ENCODE results near the gene EVPL.
A peak's percentile ranks its signal among the peaks of the same experiment; 100 is the strongest.
"Not testable (repeated sequence)": the region's sequence is repeated elsewhere in the genome, so short reads cannot be mapped to it uniquely, and the experiment has no call there.

The EVPL gene

GRCh38 chr17:76027159-76027839 is at the start of gene EVPL:
TSS of gene EVPL (minus strand) at chr17:76027306. CDS start at chr17:76027198, 108 bp downstream.
- no peak for DNase-seq (ENCODE audit: low read depth)

- DNase-seq (ENCODE audit: low read depth): no peak
These were observed 49.1 kb upstream of the EVPL start for GRCh38 chr17:76076146-76076764.

DNA sequence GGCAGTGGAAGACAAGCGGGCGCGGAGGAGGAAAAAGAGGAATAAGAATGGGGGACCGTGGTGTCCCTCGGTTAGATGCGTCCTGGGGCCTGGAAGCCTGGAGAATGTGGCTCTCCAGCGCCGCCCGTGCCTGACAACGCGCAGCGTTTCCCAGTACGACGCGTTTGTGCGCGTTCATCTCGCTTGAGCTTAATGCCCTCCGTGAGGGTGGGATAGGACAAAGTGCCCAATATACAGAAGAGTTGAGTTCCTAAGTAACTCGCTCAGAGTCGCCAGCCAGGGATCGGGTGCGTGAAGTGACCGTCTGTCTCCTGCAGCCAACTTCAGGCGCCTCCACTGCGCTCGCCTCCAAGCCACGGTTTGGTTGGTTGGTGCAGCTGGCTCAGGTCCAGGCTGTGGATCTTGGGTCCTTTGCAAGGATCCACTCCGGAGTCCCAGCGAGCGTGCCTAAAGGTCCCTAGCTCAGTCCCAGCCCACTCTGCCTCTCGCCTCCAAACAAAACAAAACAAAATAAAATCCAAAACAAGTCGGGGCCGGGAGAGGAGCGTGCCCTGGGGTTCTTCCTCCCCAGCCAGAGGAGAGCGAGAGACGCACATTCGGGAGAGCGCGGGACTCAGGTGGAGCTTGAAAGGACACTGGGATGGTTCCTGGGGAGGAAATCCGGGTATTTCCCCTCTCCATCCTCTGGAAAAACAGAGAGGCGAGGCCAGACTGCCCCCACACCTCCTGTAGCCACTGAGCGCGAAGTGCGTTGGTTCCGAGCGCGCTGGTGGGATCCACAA is 48.4 kb upstream of the EVPL start:
- DNase-seq (ENCODE audit: low read depth): no peak

DNA sequence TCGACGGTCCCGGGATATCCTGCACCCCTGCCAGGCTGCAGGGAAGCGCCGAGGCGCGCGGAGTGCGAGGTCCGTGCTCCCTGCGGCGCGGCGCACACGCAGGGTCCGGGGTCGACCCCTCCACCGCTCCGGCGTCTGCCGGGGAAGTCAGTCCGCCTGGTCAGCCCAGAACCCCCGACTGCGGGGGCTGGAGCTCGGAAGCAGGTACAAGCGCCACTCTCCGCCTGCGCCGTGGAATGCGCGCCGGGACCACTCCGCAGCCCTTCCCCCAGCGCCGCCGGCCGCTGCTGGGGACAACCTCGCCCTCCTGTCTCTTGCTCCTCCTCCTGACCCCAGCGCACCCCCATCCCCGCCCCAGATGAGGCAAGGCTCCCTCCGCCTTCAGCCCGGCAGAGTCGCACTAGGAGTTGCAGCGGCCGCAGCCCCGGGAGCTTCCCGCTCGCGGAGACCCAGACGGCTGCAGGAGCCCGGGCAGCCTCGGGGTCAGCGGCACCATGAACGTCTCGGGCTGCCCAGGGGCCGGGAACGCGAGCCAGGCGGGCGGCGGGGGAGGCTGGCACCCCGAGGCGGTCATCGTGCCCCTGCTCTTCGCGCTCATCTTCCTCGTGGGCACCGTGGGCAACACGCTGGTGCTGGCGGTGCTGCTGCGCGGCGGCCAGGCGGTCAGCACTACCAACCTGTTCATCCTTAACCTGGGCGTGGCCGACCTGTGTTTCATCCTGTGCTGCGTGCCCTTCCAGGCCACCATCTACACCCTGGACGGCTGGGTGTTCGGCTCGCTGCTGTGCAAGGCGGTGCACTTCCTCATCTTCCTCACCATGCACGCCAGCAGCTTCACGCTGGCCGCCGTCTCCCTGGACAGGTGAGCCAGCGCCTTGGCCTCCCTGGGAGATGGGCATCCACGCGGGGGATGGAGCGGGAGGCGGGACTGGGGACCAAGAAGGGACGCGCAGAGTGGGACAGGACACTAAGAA is 47.6 kb upstream of the EVPL start, which contains the start of gene GALR2:
GALR2 (plus strand) TSS at position 392 of the 974 bp plus-strand sequence; CDS start at position 495, 103 bp downstream.
- DNase-seq (ENCODE audit: low read depth): no peak

DNA sequence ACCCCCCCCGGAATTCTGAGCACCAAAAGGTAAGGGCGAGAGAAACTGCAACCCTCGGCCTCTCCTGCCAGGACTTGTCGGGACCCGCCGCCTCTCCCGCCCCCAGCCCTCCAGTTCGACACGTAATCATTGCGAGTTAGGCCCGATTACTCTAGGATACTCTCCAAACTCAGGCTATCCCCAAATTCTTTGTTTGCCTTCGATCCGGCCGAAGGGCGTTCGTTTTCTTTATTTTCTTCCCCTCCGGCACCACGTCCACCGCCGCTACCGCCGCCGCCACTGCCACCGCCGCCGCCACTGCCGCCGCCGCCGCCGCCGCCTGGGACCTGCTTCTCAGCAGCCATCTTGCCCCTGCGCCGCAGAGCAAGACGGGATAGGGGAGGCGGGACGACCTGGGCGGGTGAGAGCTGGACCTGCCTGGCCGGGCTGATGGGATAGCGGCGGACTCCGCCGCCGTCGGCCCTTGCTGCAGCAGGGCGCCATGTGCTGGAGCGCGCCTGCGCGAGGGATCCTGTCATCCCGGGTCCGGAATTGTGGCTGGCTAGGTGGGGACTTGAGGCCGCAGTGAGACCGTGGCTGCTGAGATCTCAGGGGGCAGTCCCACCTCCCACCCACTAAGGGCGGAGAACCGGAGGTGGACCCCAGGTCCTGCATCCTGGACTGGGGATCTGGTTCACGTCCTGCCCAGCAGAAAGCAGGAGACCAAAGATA is 45.2 kb upstream of the EVPL start, which contains the start of gene SRP68:
SRP68 (minus strand) TSS at position 370 of the 711 bp plus-strand sequence; CDS start at position 344, 26 bp downstream.
- peak; percentile 79 for DNase-seq (ENCODE audit: low read depth)

DNA sequence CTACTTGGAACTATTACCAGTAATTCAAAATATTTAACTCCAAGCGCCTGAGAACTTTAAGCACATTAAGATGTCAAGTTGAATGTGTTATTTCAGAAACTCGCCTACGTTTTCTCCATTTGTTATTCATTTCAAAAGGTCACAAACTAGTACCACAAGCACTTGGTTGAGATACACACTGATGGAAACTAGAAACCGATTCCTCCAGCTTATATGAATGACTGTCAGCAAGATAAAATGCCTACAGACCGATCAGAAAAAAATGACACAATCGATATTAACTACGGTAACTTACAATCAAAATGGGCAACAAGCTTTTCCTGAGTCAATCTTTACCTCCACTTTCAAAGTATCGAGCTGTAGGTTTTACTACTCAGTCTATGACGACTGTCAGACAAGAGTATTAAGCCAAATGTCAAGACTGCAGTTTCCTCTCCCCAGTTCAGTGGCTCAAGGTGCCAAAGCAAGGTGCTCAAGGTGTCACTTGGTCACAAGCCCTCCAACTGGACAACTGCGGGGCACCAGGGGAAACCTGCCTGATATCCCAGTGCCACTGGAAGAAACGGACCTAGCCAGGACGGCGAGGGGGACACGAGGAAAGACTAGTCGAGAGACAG is 44.5 kb upstream of the EVPL start:
- DNase-seq (ENCODE audit: low read depth): no peak

- no peak for DNase-seq (ENCODE audit: low read depth)
These were observed 38.7 kb upstream of the EVPL start for GRCh38 chr17:76065775-76066174.

DNA sequence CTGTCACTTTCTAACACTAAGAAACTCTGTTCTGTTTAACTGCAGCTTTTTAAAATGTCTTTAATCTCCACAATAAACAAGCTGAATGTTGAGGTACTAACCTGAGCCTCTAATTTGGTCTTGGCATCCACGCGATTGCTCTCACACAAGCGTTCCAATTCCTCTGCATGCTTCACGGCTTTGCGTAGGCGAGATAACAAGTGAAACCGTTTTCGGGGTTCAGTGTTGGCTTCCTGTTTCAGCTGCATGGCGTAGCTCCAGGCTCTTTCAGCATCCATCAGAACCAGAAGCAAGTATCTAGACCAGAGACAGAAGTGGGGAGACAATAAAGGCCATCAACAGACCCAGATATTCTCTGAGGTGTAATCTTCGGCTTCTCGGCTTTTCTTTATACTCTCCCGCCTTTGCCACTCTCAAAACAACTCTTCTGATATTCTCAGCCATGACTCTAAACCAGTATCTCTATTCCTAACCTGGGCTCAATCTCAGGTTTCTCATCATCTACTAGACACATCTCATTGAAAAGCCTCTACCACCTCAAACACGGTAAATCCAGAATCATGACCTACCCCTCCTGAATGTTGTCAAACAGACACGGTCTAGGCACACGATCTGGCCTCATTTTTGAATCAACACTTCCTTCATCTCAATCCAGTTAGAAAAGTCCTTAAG is 36.9 kb upstream of the EVPL start:
- DNase-seq (ENCODE audit: low read depth): peak; percentile 55

DNA sequence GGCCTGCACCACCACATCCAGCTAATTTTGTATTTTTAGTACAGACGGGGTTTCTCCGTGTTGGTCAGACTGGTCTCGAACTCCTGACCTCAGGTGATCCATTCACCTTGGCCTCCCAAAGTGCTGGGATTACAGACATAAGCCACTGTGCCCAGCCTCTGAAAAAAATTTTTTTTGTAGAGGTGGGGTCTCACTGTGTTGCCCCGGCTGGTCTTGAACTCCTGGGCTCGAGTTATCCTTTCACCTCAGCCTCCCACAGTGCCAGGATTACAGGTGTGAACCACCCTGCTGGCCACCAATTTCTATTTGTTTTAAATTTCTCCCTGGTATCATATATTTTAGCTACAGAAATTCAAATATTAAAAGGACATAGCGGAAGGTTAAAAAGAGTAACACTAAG is 31.2 kb upstream of the EVPL start:
- not testable (repeated sequence) for DNase-seq (ENCODE audit: low read depth)

- no peak for DNase-seq (ENCODE audit: low read depth)
These were observed 29.8 kb upstream of the EVPL start for GRCh38 chr17:76056882-76057281.

- DNase-seq (ENCODE audit: low read depth): no peak
These were observed 27.0 kb upstream of the EVPL start for GRCh38 chr17:76054112-76054476.

GRCh38 chr17:76053246-76054111 is 26.4 kb upstream of the EVPL start:
- no peak for DNase-seq (ENCODE audit: low read depth)

GRCh38 chr17:76051561-76051960 is 24.5 kb upstream of the EVPL start:
- no peak for DNase-seq (ENCODE audit: low read depth)

GRCh38 chr17:76050538-76051467 is 23.7 kb upstream of the EVPL start:
- no peak for DNase-seq (ENCODE audit: low read depth)

DNA sequence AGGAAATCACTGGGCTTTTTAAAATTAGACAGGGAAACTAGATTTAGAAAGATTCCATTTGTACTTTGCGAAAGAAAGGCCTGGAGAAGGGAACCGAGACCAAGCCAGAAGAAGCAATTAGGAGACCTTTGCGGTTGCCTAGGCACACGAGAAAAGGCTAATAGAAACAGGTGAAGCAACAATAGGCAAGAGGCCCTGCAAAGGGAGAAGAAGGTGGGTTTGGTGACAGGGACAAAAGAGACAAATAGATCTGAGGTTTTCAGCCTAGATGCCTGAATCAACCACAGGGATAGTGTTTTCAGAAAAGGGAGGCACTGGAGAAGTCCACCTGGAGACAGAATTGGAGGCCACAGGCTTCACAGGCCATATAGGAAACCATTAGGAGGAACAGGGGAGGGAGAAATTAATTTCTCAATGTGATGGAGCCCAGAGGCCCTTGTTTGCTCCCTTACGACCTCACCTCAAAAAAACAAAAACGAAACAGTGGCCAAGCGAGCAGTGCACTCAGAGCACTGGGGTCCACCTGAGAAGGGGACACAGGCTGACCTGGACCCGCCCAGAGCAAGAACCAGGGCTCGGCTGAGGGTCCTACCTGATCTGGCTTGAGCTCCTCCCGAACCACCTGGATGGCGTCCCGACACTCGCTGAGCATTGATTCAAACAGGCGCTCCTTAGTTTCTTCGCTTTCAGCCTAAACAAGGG is 22.9 kb upstream of the EVPL start:
- no peak for DNase-seq (ENCODE audit: low read depth)

GRCh38 chr17:76049239-76049638 is 22.1 kb upstream of the EVPL start:
- DNase-seq (ENCODE audit: low read depth): no peak

- no peak for DNase-seq (ENCODE audit: low read depth)
These were observed 21.6 kb upstream of the EVPL start for GRCh38 chr17:76048711-76049110.
